Activated naive CD8-positive, alpha-beta T cell treated with anti-CD3 and anti-CD28 coated beads, Interleukin-2, amount 50 U/mL, for 24 hours (primary cell): Measurements from ENCODE around the gene N4BP2L2.
A peak's percentile ranks its signal among the peaks of the same experiment; 100 is the strongest.

Experiments
- ATAC-seq: fragments of 150-1000 bp; cut with Tn5 transposase; one replicate; pipeline ENCODE4 v1.10.0; 2021
- DNase-seq: peaks from one replicate; pipeline ENCODE4 v3.0.0; 2021
- H3K27ac Mint-ChIP-seq: one replicate; pipeline ENCODE4 v1.8.0; 2021; ENCODE audit warnings: mild to moderate bottlenecking, mixed read lengths
- H3K27me3 Mint-ChIP-seq: one replicate; pipeline ENCODE4 v1.8.0; 2021; ENCODE audit warnings: mixed read lengths
- H3K36me3 Mint-ChIP-seq: one replicate; pipeline ENCODE4 v1.8.0; 2021; ENCODE audit warnings: low read depth, mixed read lengths
- H3K4me1 Mint-ChIP-seq: one replicate; pipeline ENCODE4 v1.8.0; 2021; ENCODE audit warnings: mixed read lengths
- H3K4me3 Mint-ChIP-seq: one replicate; pipeline ENCODE4 v1.8.0; 2021; ENCODE audit warnings: mild to moderate bottlenecking, moderate library complexity, mixed read lengths
- H3K9me3 Mint-ChIP-seq: one replicate; pipeline ENCODE4 v1.8.0; 2021; ENCODE audit warnings: mixed read lengths

The N4BP2L2 gene

GRCh38 chr13:32456591-32456990 is 82.0 kb downstream of the N4BP2L2 start:
- H3K4me1 Mint-ChIP-seq, result no peaks in the 10 kb centered on the region
- H3K36me3 Mint-ChIP-seq, result peaks cover 46% of the 10 kb centered on the region
- H3K27me3 Mint-ChIP-seq, result no peaks in the 10 kb centered on the region
- H3K27ac Mint-ChIP-seq, result no peak overlapping the region
- H3K4me3 Mint-ChIP-seq, result no peak overlapping the region
- no peak for DNase-seq
- peaks cover 28% of the 10 kb centered on the region for H3K9me3 Mint-ChIP-seq
- no peak for ATAC-seq

- Mint-ChIP-seq H3K27ac (no peak overlapping the region), H3K4me1 (no peaks in the 10 kb centered on the region), H3K4me3 (no peak overlapping the region), H3K36me3 (peaks cover 40% of the 10 kb centered on the region), H3K9me3 (peaks cover 28% of the 10 kb centered on the region), H3K27me3 (no peaks in the 10 kb centered on the region)
- DNase-seq (no peak), ATAC-seq (no peak)
These were observed 83.0 kb downstream of the N4BP2L2 start for GRCh38 chr13:32455594-32455903.

- H3K4me1 Mint-ChIP-seq, result no peaks in the 10 kb centered on the region
- H3K27ac Mint-ChIP-seq, result no peak overlapping the region
- H3K4me3 Mint-ChIP-seq, result no peak overlapping the region
These were observed 83.6 kb downstream of the N4BP2L2 start for GRCh38 chr13:32454886-32455593.

GRCh38 chr13:32453981-32454380 is 84.6 kb downstream of the N4BP2L2 start:
- no peaks in the 10 kb centered on the region for H3K4me1 Mint-ChIP-seq
- no peaks in the 10 kb centered on the region for H3K27me3 Mint-ChIP-seq
- H3K4me3 Mint-ChIP-seq, result no peak overlapping the region
- peaks cover 31% of the 10 kb centered on the region for H3K36me3 Mint-ChIP-seq
- no peak overlapping the region for H3K27ac Mint-ChIP-seq
- no peak for DNase-seq
- H3K9me3 Mint-ChIP-seq, result peaks cover 23% of the 10 kb centered on the region
- no peak for ATAC-seq

More at GRCh38 chr13:32454886-32455593, 83.6 kb downstream of the N4BP2L2 start:
- no peak for DNase-seq
- Mint-ChIP-seq H3K27me3 (no peaks in the 10 kb centered on the region), H3K36me3 (peaks cover 40% of the 10 kb centered on the region), H3K9me3 (peaks cover 28% of the 10 kb centered on the region)
- no peak for ATAC-seq

GRCh38 chr13:32448972-32449371 is 89.6 kb downstream of the N4BP2L2 start:
- no peak for DNase-seq

GRCh38 chr13:32447894-32448623 is 90.5 kb downstream of the N4BP2L2 start:
- no peak for ATAC-seq
- DNase-seq, result no peak
- H3K27me3 Mint-ChIP-seq, result no peaks in the 10 kb centered on the region
- H3K36me3 Mint-ChIP-seq, result peaks cover 1% of the 10 kb centered on the region
- H3K27ac Mint-ChIP-seq, result no peak overlapping the region
- no peaks in the 10 kb centered on the region for H3K9me3 Mint-ChIP-seq
- no peak overlapping the region for H3K4me3 Mint-ChIP-seq
- peaks cover 7% of the 10 kb centered on the region for H3K4me1 Mint-ChIP-seq

More at GRCh38 chr13:32448972-32449371, 89.6 kb downstream of the N4BP2L2 start:
- ATAC-seq, result no peak
- Mint-ChIP-seq H3K4me1 (peaks cover 6% of the 10 kb centered on the region), H3K9me3 (no peaks in the 10 kb centered on the region), H3K27me3 (no peaks in the 10 kb centered on the region), H3K27ac (no peak overlapping the region), H3K36me3 (peaks cover 1% of the 10 kb centered on the region), H3K4me3 (no peak overlapping the region)

GRCh38 chr13:32446773-32447465 is 91.7 kb downstream of the N4BP2L2 start:
- H3K4me3 Mint-ChIP-seq, result no peak overlapping the region

GRCh38 chr13:32446220-32446619 is 92.4 kb downstream of the N4BP2L2 start:
- ATAC-seq, result no peak
- H3K9me3 Mint-ChIP-seq, result no peaks in the 10 kb centered on the region
- no peak overlapping the region for H3K27ac Mint-ChIP-seq
- DNase-seq, result no peak
- H3K4me3 Mint-ChIP-seq, result no peak overlapping the region
- H3K4me1 Mint-ChIP-seq, result peaks cover 11% of the 10 kb centered on the region
- H3K27me3 Mint-ChIP-seq, result no peaks in the 10 kb centered on the region
- H3K36me3 Mint-ChIP-seq, result peaks cover 1% of the 10 kb centered on the region

More at GRCh38 chr13:32446773-32447465, 91.7 kb downstream of the N4BP2L2 start:
- Mint-ChIP-seq H3K27me3 (no peaks in the 10 kb centered on the region), H3K36me3 (peaks cover 1% of the 10 kb centered on the region), H3K27ac (no peak overlapping the region), H3K4me1 (peaks cover 11% of the 10 kb centered on the region), H3K9me3 (no peaks in the 10 kb centered on the region)
- ATAC-seq (no peak), DNase-seq (no peak)

GRCh38 chr13:32445461-32445860 is 93.1 kb downstream of the N4BP2L2 start:
- DNase-seq (no peak), ATAC-seq (no peak)
- H3K27me3 Mint-ChIP-seq, result no peaks in the 10 kb centered on the region
- peaks cover 11% of the 10 kb centered on the region for H3K4me1 Mint-ChIP-seq
- no peaks in the 10 kb centered on the region for H3K9me3 Mint-ChIP-seq
- H3K4me3 Mint-ChIP-seq, result no peak overlapping the region
- H3K27ac Mint-ChIP-seq, result no peak overlapping the region
- H3K36me3 Mint-ChIP-seq, result no peaks in the 10 kb centered on the region

- Mint-ChIP-seq H3K9me3 (no peaks in the 10 kb centered on the region), H3K4me3 (no peak overlapping the region), H3K27me3 (no peaks in the 10 kb centered on the region), H3K4me1 (peaks cover 7% of the 10 kb centered on the region), H3K36me3 (no peaks in the 10 kb centered on the region), H3K27ac (no peak overlapping the region)
- DNase-seq, result peak; percentile 12
- ATAC-seq, result no peak
These were observed 95.5 kb downstream of the N4BP2L2 start for GRCh38 chr13:32443111-32443510.

- Mint-ChIP-seq H3K36me3 (no peaks in the 10 kb centered on the region), H3K27ac (no peak overlapping the region), H3K27me3 (no peaks in the 10 kb centered on the region), H3K4me3 (no peak overlapping the region), H3K9me3 (no peaks in the 10 kb centered on the region), H3K4me1 (peaks cover 5% of the 10 kb centered on the region)
- DNase-seq (no peak), ATAC-seq (no peak)
These were observed 99.7 kb downstream of the N4BP2L2 start for GRCh38 chr13:32438871-32439270.

- no peak overlapping the region for H3K27ac Mint-ChIP-seq
- H3K4me3 Mint-ChIP-seq, result no peak overlapping the region
- H3K36me3 Mint-ChIP-seq, result no peaks in the 10 kb centered on the region
- H3K9me3 Mint-ChIP-seq, result no peaks in the 10 kb centered on the region
- no peaks in the 10 kb centered on the region for H3K27me3 Mint-ChIP-seq
- peaks cover 14% of the 10 kb centered on the region for H3K4me1 Mint-ChIP-seq
- no peak for ATAC-seq
- no peak for DNase-seq
These were observed 105.7 kb downstream of the N4BP2L2 start for GRCh38 chr13:32432856-32433255.

- DNase-seq, result no peak
- no peak for ATAC-seq
- Mint-ChIP-seq H3K36me3 (no peaks in the 10 kb centered on the region), H3K4me3 (no peak overlapping the region), H3K4me1 (peaks cover 16% of the 10 kb centered on the region), H3K9me3 (no peaks in the 10 kb centered on the region), H3K27me3 (no peaks in the 10 kb centered on the region), H3K27ac (no peak overlapping the region)
These were observed 107.2 kb downstream of the N4BP2L2 start for GRCh38 chr13:32431361-32431760.

GRCh38 chr13:32430018-32430747 is 108.4 kb downstream of the N4BP2L2 start:
- Mint-ChIP-seq H3K9me3 (no peaks in the 10 kb centered on the region), H3K27me3 (no peaks in the 10 kb centered on the region), H3K4me1 (peaks cover 28% of the 10 kb centered on the region), H3K27ac (peak overlapping the region; percentile 54), H3K36me3 (peaks cover 8% of the 10 kb centered on the region), H3K4me3 (no peak overlapping the region)
- ATAC-seq, result no peak
- no peak for DNase-seq
